Thyroid gland (tissue), 4 donors: Measurements from ENCODE around the gene UMODL1.

Experiments
- POLR2A ChIP-seq, 2 donors: fragments of 450-650 bp; IDR thresholded peaks; one replicate each; pipeline ENCODE4 v1.6.1; 2017; ENCODE audit warnings: antibody characterized with exemption in 2 of 2, mild to moderate bottlenecking in 2 of 2, moderate library complexity in 1 of 2
- TF ChIP-seq, protein P1 (sequence below), 6 experiments: fragments of 200-600 bp in 3 of 6; fragments of 450-650 bp in 3 of 6; sonication (generic) in 3 of 6; IDR thresholded peaks; one replicate each; pipeline ENCODE4 v1.5.1; 2016 to 2019; ENCODE audit warnings: antibody characterized with exemption in 6 of 6, mild to moderate bottlenecking in 2 of 6, inconsistent platforms in 1 of 6, moderate library complexity in 1 of 6

DNA sequence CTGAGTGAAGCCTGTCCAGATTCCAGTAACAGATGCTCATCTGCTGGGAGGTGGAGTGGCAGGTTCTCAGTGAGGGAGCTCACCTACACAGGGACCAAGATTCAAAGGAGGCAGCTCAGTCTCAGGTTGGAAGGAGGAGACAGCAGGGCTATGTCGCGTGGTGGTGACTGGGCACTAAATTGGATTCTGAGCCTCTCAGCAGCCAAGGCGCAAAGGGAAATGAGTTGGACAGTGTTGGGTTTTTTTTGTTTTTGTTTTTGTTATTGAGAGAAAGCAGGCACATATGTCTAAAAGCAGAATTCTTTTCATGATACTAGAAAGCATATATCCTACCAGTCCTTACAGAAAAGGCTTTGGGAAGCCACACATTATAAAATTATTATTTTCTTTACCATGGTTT, 26.2 kb downstream of the UMODL1 start:
- TF ChIP-seq, protein P1, sequence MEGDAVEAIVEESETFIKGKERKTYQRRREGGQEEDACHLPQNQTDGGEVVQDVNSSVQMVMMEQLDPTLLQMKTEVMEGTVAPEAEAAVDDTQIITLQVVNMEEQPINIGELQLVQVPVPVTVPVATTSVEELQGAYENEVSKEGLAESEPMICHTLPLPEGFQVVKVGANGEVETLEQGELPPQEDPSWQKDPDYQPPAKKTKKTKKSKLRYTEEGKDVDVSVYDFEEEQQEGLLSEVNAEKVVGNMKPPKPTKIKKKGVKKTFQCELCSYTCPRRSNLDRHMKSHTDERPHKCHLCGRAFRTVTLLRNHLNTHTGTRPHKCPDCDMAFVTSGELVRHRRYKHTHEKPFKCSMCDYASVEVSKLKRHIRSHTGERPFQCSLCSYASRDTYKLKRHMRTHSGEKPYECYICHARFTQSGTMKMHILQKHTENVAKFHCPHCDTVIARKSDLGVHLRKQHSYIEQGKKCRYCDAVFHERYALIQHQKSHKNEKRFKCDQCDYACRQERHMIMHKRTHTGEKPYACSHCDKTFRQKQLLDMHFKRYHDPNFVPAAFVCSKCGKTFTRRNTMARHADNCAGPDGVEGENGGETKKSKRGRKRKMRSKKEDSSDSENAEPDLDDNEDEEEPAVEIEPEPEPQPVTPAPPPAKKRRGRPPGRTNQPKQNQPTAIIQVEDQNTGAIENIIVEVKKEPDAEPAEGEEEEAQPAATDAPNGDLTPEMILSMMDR (IDR thresholded peaks at IDR 0.05), result no peak
- no peak for TF ChIP-seq POLR2A (IDR thresholded peaks at IDR 0.05)
